Measurements from ENCODE around the gene SUCLG1. TPM values are rescaled to one million over a fixed set of nuclear protein-coding genes. Genes with fewer than 3 reads are reported as not detected.

SUCLG1 gene
- total RNA-seq (2021) (42.1 and 59.5 TPM in 2 replicates), Bru-seq, nascent RNA (percentile 69 among the genes with signal in this experiment), BruChase-seq, experiment 1, labeled RNA remaining after a 2-hour chase (percentile 70 among the genes with signal in this experiment), BruChase-seq, experiment 2, labeled RNA remaining after a 6-hour chase (percentile 66 among the genes with signal in this experiment)
- long read RNA-seq, transcript SUCLG1-201 (9 exons, 1,475 nt) = major isoform, 122 of 124 reads
- long read RNA-seq, partial matches to known transcripts = 2 of 124 reads
- long read RNA-seq, other reads (novel, unspliced or antisense) = 0 of 124 reads

DNA sequence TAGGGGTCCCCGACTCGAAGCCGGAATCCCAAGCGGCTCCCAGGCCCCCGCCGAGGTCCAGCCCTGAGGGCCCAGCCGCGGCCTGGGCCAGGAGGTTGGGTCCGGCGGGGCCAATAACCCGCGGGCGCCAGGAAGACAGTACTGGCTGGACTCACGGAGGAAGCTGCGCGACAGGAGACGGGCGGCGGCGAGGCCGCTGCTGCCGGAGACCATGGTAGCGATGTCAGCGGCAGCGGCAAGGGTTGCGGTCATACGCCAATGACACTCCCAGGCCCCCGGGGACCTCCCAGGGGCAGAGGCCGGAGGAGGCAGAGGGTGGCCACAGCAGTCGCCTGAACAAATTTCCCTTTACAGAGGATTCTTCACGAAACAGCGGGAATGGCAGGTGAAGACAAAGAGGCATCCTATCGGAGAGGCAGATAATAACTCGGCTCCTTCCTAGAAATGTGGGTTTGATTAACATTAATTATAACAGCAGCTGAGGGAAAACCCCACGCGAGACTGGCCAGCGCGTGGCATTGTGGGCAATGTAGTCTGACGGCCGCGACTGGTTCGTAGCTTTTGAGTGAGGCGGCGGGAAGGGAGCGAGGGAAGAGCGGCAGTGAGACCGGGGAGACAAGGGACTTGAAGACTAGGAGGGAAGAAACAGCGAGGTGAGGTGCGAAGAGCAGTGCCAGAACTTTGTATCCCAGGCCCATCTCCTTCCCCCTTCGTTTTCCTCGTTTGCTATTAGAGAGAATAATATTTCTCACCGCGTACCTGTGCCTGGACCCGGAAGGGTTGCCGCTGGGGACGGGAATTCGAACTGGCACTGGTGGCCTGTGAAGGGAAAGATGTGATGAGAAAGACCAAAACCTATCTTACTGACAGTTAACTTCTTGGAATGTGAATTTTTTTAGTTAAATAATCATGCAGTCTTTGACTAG lies at the start of gene SUCLG1:
SUCLG1 (minus strand) TSS at position 263 of the 926 bp plus-strand sequence; CDS start at position 252, 11 bp downstream.
- Histone ChIP-seq H3K9me3 (ENCODE audit: insufficient read depth, low read depth) (no peaks in the 10 kb centered on the region), H3K4me1 (replicated peaks; ENCODE audit: insufficient read depth) (peaks cover 17% of the 10 kb centered on the region), H3K79me2 (ENCODE audit: low read depth) (peaks cover 29% of the 10 kb centered on the region), H2AFZ (peak within 1 kb of the TSS; percentile 100), H3K27me3 (ENCODE audit: insufficient read depth, low read depth) (no peaks in the 10 kb centered on the region), H3F3A (ENCODE audit: insufficient read depth, low read depth) (no peaks in the 10 kb centered on the region), H3K4me3 (peak within 1 kb of the TSS; percentile 92), H3K9me2 (ENCODE audit: insufficient read depth) (no peaks in the 10 kb centered on the region), H4K20me1 (ENCODE audit: insufficient read depth) (peaks cover 3% of the 10 kb centered on the region; the same call in 1 of the 2 replicates), H3K36me3 (ENCODE audit: low read depth) (no peaks in the 10 kb centered on the region; the same call in 1 of the 2 replicates), H3K27ac (peak within 1 kb of the TSS; percentile 51), H3K4me2 (peak within 1 kb of the TSS; percentile 75)
- BruUV-seq (replicated peaks) = no TSS peak
- intact Hi-C loops (cut with micrococcal nuclease; ENCODE audit: unreplicated experiment) = loop anchor here (1.0 kb wide), 1 partner anchor 15 kb away; no protein-coding TSS in a partner anchor
- CTCF ChIA-PET = no interaction called here
- no peak for TF ChIP-seq CTCF (conservative IDR thresholded peaks at IDR 0.05)
- TF ChIP-seq EZH2 (IDR thresholded peaks at IDR 0.05; ENCODE audit: low read depth) = no peak
- DNase-seq = peak; percentile 72 to 79
- POLR2A ChIA-PET (ENCODE audit: unreplicated experiment) = interaction anchor here (0.6 kb wide), 1 partner anchor 499 kb away, joined by 8 read pairs; no protein-coding TSS in a partner anchor

GRCh38 chr2:84498150-84498799 lies 39.2 kb upstream of the SUCLG1 start:
- no peak overlapping the region for H3K27ac ChIP-seq
- H3K36me3 ChIP-seq (ENCODE audit: low read depth) = no peaks in the 10 kb centered on the region
- H3K9me2 ChIP-seq (ENCODE audit: insufficient read depth) = 0 out of 2 replicates have a peak, but pooled peaks cover 3% of the 10 kb centered on the region
- no peak overlapping the region for H2AFZ ChIP-seq
- no peak for TF ChIP-seq EZH2 (IDR thresholded peaks at IDR 0.05; ENCODE audit: low read depth)
- no peak for TF ChIP-seq CTCF (conservative IDR thresholded peaks at IDR 0.05)
- H3K4me2 ChIP-seq = no peak overlapping the region
- ChIA-PET CTCF (no interaction called here), POLR2A (ENCODE audit: unreplicated experiment) (no interaction called here)
- intact Hi-C loops (cut with micrococcal nuclease; ENCODE audit: unreplicated experiment) = loop anchor here (10.0 kb wide), 1 partner anchor 137 kb away; no protein-coding TSS in a partner anchor
- H3K4me3 ChIP-seq = no peak overlapping the region
- H3F3A ChIP-seq (ENCODE audit: insufficient read depth, low read depth) = no peaks in the 10 kb centered on the region
- DNase-seq = no peak
- H3K79me2 ChIP-seq (ENCODE audit: low read depth) = no peaks in the 10 kb centered on the region
- H3K27me3 ChIP-seq (ENCODE audit: insufficient read depth, low read depth) = no peaks in the 10 kb centered on the region
- H4K20me1 ChIP-seq (ENCODE audit: insufficient read depth) = no peaks in the 10 kb centered on the region
- H3K4me1 ChIP-seq (replicated peaks; ENCODE audit: insufficient read depth) = no peaks in the 10 kb centered on the region
- no TSS peak for BruUV-seq (replicated peaks)
- no peaks in the 10 kb centered on the region for H3K9me3 ChIP-seq (ENCODE audit: insufficient read depth, low read depth)

DNA sequence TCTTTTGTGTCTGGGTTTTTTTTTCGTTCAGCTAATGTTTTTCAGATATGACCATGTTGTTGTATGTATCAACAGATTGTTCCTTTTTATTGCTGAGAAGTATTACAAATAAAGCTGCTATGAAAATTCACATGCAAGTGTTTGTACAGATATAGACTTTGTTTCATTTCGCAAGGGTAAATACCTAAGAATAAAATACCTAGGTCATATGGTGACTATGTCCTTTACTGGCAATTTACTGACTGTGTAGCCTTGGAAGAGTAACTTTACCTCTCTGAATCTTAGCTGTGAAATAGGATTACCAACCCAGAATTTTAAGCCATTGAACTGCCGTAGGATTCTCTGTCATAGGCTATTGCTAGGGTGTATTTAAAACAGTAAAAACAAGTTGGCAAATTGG lies 38.2 kb upstream of the SUCLG1 start:
- no peak for DNase-seq
- no peaks in the 10 kb centered on the region for H3K79me2 ChIP-seq (ENCODE audit: low read depth)
- no peaks in the 10 kb centered on the region for H4K20me1 ChIP-seq (ENCODE audit: insufficient read depth)
- H3K27me3 ChIP-seq (ENCODE audit: insufficient read depth, low read depth) = no peaks in the 10 kb centered on the region
- H3K4me1 ChIP-seq (replicated peaks; ENCODE audit: insufficient read depth) = no peaks in the 10 kb centered on the region
- no peak for TF ChIP-seq EZH2 (IDR thresholded peaks at IDR 0.05; ENCODE audit: low read depth)
- no peak for TF ChIP-seq CTCF (conservative IDR thresholded peaks at IDR 0.05)
- H3K36me3 ChIP-seq (ENCODE audit: low read depth) = no peaks in the 10 kb centered on the region
- H3K9me3 ChIP-seq (ENCODE audit: insufficient read depth, low read depth) = no peaks in the 10 kb centered on the region
- no peak overlapping the region for H3K4me2 ChIP-seq
- H3K4me3 ChIP-seq = no peak overlapping the region
- H3K27ac ChIP-seq = no peak overlapping the region
- H3F3A ChIP-seq (ENCODE audit: insufficient read depth, low read depth) = no peaks in the 10 kb centered on the region
- intact Hi-C loops (cut with micrococcal nuclease; ENCODE audit: unreplicated experiment) = loop anchor here (10.0 kb wide), 1 partner anchor 138 kb away; no protein-coding TSS in a partner anchor
- H3K9me2 ChIP-seq (ENCODE audit: insufficient read depth) = 0 out of 2 replicates have a peak, but pooled peaks cover 3% of the 10 kb centered on the region
- no TSS peak for BruUV-seq (replicated peaks)
- POLR2A ChIA-PET (ENCODE audit: unreplicated experiment) = no interaction called here
- CTCF ChIA-PET = interaction anchor here (0.7 kb wide), 1 partner anchor 16 kb away, joined by 12 read pairs; no protein-coding TSS in a partner anchor
- no peak overlapping the region for H2AFZ ChIP-seq
